GM18907 (cell line): Measurements from ENCODE around the gene EZR.

Experiments
- ATAC-seq: cut with Tn5 transposase; IDR thresholded peaks from one replicate; pipeline ENCODE4 v1.9.1; 2021; ENCODE audit warnings: mild to moderate bottlenecking, moderate library complexity; ENCODE audit not compliant: unreplicated experiment

EZR gene

GRCh38 chr6:158737710-158738615, 81.2 kb downstream of the EZR start:
- ATAC-seq: no peak

- ATAC-seq: no peak
These were observed 82.0 kb downstream of the EZR start for GRCh38 chr6:158737082-158737709.

- no peak for ATAC-seq
These were observed 84.2 kb downstream of the EZR start for GRCh38 chr6:158735009-158735408.

GRCh38 chr6:158730541-158730907, 88.6 kb downstream of the EZR start:
- no peak for ATAC-seq

- no peak for ATAC-seq
These were observed 89.1 kb downstream of the EZR start for GRCh38 chr6:158729906-158730540.

GRCh38 chr6:158725704-158726103, 93.5 kb downstream of the EZR start:
- ATAC-seq: no peak

- no peak for ATAC-seq
These were observed 96.9 kb downstream of the EZR start for GRCh38 chr6:158722176-158722729.

GRCh38 chr6:158718461-158719046, 100.6 kb downstream of the EZR start:
- ATAC-seq: no peak

- ATAC-seq: peak; percentile 66
These were observed 101.5 kb downstream of the EZR start for GRCh38 chr6:158717341-158718330.
